Neural progenitor cell (in vitro differentiated cells): ENCODE results near the gene XPO5. TPM values are rescaled to one million over a fixed set of nuclear protein-coding genes. Genes with fewer than 3 reads are reported as not detected.

Experiments
- DNase-seq: peaks from one replicate; pipeline ENCODE4 v3.0.0-alpha.2; 2016; ENCODE audit warnings: low spot score
- H2AFZ ChIP-seq: fragments of 200-600 bp; sonication (generic); replicated peaks from 2 replicates; pipeline ENCODE4 v1.6.1; 2016; ENCODE audit warnings: antibody characterized with exemption
- H3F3A ChIP-seq: fragments of 200-600 bp; sonication (generic); 2 replicates; pipeline ENCODE4 v1.6.1; 2016; ENCODE audit warnings: antibody characterized with exemption, low read depth
- H3K27ac ChIP-seq: fragments of 200-600 bp; sonication (generic); 2 replicates; pipeline ENCODE4 v1.5.1; 2016; ENCODE audit warnings: mild to moderate bottlenecking
- H3K27me3 ChIP-seq: fragments of 200-600 bp; sonication (generic); 2 replicates; pipeline ENCODE4 v1.6.1; 2016; ENCODE audit warnings: mild to moderate bottlenecking, moderate library complexity
- H3K36me3 ChIP-seq: fragments of 200-600 bp; sonication (generic); 2 replicates; pipeline ENCODE4 v1.5.1; 2016
- H3K4me1 ChIP-seq: fragments of 200-600 bp; sonication (generic); 2 replicates; pipeline ENCODE4 v1.6.1; 2016; ENCODE audit warnings: mixed run types
- H3K4me2 ChIP-seq: fragments of 200-600 bp; sonication (generic); 2 replicates; pipeline ENCODE4 v1.6.1; 2016
- H3K4me3 ChIP-seq: fragments of 200-600 bp; sonication (generic); 2 replicates; pipeline ENCODE4 v1.5.1; 2016
- H3K79me2 ChIP-seq: fragments of 200-600 bp; sonication (generic); 2 replicates; pipeline ENCODE4 v1.6.1; 2016; ENCODE audit warnings: low read depth
- H3K9ac ChIP-seq: fragments of 200-600 bp; sonication (generic); 2 replicates; pipeline ENCODE4 v1.6.1; 2016
- H3K9me3 ChIP-seq: fragments of 200-600 bp; sonication (generic); 2 replicates; pipeline ENCODE4 v1.5.1; 2016; ENCODE audit warnings: low read depth
- H4K20me1 ChIP-seq: fragments of 200-600 bp; sonication (generic); 2 replicates; pipeline ENCODE4 v1.6.1; 2016; ENCODE audit warnings: low read depth
- H3K27ac Mint-ChIP-seq: 3 replicates; pipeline ENCODE4 v1.8.0; 2021; ENCODE audit warnings: mixed read lengths
- H3K27me3 Mint-ChIP-seq: 2 replicates; pipeline ENCODE4 v1.8.0; 2022; ENCODE audit warnings: low read depth, mild to moderate bottlenecking, inconsistent platforms, moderate library complexity, mixed read lengths; ENCODE audit not compliant: insufficient read depth
- H3K36me3 Mint-ChIP-seq: 3 replicates; pipeline ENCODE4 v1.8.0; 2021; ENCODE audit warnings: mixed read lengths
- H3K4me1 Mint-ChIP-seq: 3 replicates; pipeline ENCODE4 v1.8.0; 2021; ENCODE audit warnings: mixed read lengths
- H3K4me3 Mint-ChIP-seq: 3 replicates; pipeline ENCODE4 v1.8.0; 2021; ENCODE audit warnings: mild to moderate bottlenecking, moderate library complexity, mixed read lengths
- H3K9me3 Mint-ChIP-seq: 3 replicates; pipeline ENCODE4 v1.8.0; 2020; ENCODE audit warnings: mixed read lengths
- CTCF ChIP-seq: fragments of 200-600 bp; sonication (generic); IDR thresholded peaks from 2 replicates; pipeline ENCODE4 v1.5.1; 2017; ENCODE audit warnings: antibody characterized with exemption, mild to moderate bottlenecking
- EZH2 ChIP-seq: fragments of 200-600 bp; sonication (generic); IDR thresholded peaks from 2 replicates; pipeline ENCODE4 v1.6.1; 2017; ENCODE audit warnings: antibody characterized with exemption, mild to moderate bottlenecking, moderate library complexity
- EZH2phosphoT487 ChIP-seq: fragments of 200-600 bp; sonication (generic); IDR thresholded peaks from 2 replicates; pipeline ENCODE4 v1.6.1; 2017; ENCODE audit warnings: antibody characterized with exemption
- total RNA-seq: library from RNA; depleted of rRNA; stranded (reverse); fragments of >200 nt; gene quantifications from 2 replicates; pipeline ENCODE4 v1.2.3, GENCODE V29; 2015; ENCODE audit warnings: low replicate concordance

Gene XPO5
- total RNA-seq, 1 donor from 2014 or later, result 65.0 TPM

GRCh38 chr6:43623880-43624785 is 48.3 kb upstream of the XPO5 start:
- peaks cover 51% of the 10 kb centered on the region for H3K36me3 Mint-ChIP-seq

GRCh38 chr6:43622541-43622940 is 46.7 kb upstream of the XPO5 start:
- no peak overlapping the region for H3K27ac Mint-ChIP-seq

More at GRCh38 chr6:43623880-43624785, 48.3 kb upstream of the XPO5 start:
- H3K79me2 ChIP-seq, result peaks cover 19% of the 10 kb centered on the region
- H3K4me3 ChIP-seq, result no peak overlapping the region
- H3F3A ChIP-seq, result peaks cover 14% of the 10 kb centered on the region
- no peaks in the 10 kb centered on the region for H3K27me3 Mint-ChIP-seq
- peaks cover 10% of the 10 kb centered on the region for H4K20me1 ChIP-seq
- peak overlapping the region; percentile 4 for H3K27ac Mint-ChIP-seq
- no peaks in the 10 kb centered on the region for H3K27me3 ChIP-seq
- H3K4me2 ChIP-seq, result no peak overlapping the region
- H3K9me3 ChIP-seq, result no peaks in the 10 kb centered on the region
- H3K9ac ChIP-seq, result no peak overlapping the region
- DNase-seq, result no peak
- H2AFZ ChIP-seq, result no peak overlapping the region
- no peaks in the 10 kb centered on the region for H3K9me3 Mint-ChIP-seq
- TF ChIP-seq EZH2phosphoT487 (no peak), EZH2 (no peak), CTCF (no peak)
- H3K4me3 Mint-ChIP-seq, result no peak overlapping the region
- peaks cover 3% of the 10 kb centered on the region for H3K4me1 ChIP-seq
- H3K4me1 Mint-ChIP-seq, result peaks cover 16% of the 10 kb centered on the region
- H3K36me3 ChIP-seq, result no peaks in the 10 kb centered on the region
- no peak overlapping the region for H3K27ac ChIP-seq

GRCh38 chr6:43621836-43622180 is 46.0 kb upstream of the XPO5 start:
- H3K9me3 Mint-ChIP-seq, result no peaks in the 10 kb centered on the region
- no peak overlapping the region for H3K9ac ChIP-seq
- H3F3A ChIP-seq, result peaks cover 13% of the 10 kb centered on the region
- no peak overlapping the region for H3K4me2 ChIP-seq
- H3K4me3 ChIP-seq, result no peak overlapping the region
- H3K4me3 Mint-ChIP-seq, result no peak overlapping the region
- no peaks in the 10 kb centered on the region for H3K4me1 ChIP-seq
- no peaks in the 10 kb centered on the region for H3K9me3 ChIP-seq
- H3K27me3 ChIP-seq, result no peaks in the 10 kb centered on the region
- no peak overlapping the region for H2AFZ ChIP-seq
- H4K20me1 ChIP-seq, result peaks cover under 1% of the 10 kb centered on the region
- peaks cover 42% of the 10 kb centered on the region for H3K36me3 Mint-ChIP-seq
- no peaks in the 10 kb centered on the region for H3K27me3 Mint-ChIP-seq
- no peak overlapping the region for H3K27ac ChIP-seq
- H3K79me2 ChIP-seq, result no peaks in the 10 kb centered on the region
- TF ChIP-seq CTCF, result no peak
- no peak for TF ChIP-seq EZH2phosphoT487
- TF ChIP-seq EZH2, result no peak
- H3K4me1 Mint-ChIP-seq, result peaks cover under 1% of the 10 kb centered on the region
- no peak for DNase-seq
- peak overlapping the region; percentile 62 for H3K27ac Mint-ChIP-seq
- no peaks in the 10 kb centered on the region for H3K36me3 ChIP-seq

More at GRCh38 chr6:43622541-43622940, 46.7 kb upstream of the XPO5 start:
- Histone ChIP-seq H2AFZ (no peak overlapping the region), H3K4me1 (no peaks in the 10 kb centered on the region), H3K27me3 (no peaks in the 10 kb centered on the region), H3K36me3 (no peaks in the 10 kb centered on the region), H3K4me2 (no peak overlapping the region), H3F3A (peaks cover 9% of the 10 kb centered on the region), H3K4me3 (no peak overlapping the region), H3K9me3 (no peaks in the 10 kb centered on the region), H4K20me1 (peaks cover 7% of the 10 kb centered on the region), H3K79me2 (peaks cover 6% of the 10 kb centered on the region), H3K9ac (no peak overlapping the region), H3K27ac (no peak overlapping the region)
- no peaks in the 10 kb centered on the region for H3K27me3 Mint-ChIP-seq
- DNase-seq, result no peak
- H3K36me3 Mint-ChIP-seq, result peaks cover 48% of the 10 kb centered on the region
- H3K4me1 Mint-ChIP-seq, result peaks cover 8% of the 10 kb centered on the region
- no peak for TF ChIP-seq EZH2
- TF ChIP-seq EZH2phosphoT487, result no peak
- TF ChIP-seq CTCF, result no peak
- no peak overlapping the region for H3K4me3 Mint-ChIP-seq
- H3K9me3 Mint-ChIP-seq, result no peaks in the 10 kb centered on the region
